HG02588 (cell line): ENCODE data around the gene APOL4.
"Not testable (repeated sequence)": the region's sequence is repeated elsewhere in the genome, so short reads cannot be mapped to it uniquely, and the experiment has no call there.

Source experiments
- ATAC-seq: cut with Tn5 transposase; IDR thresholded peaks from one replicate; pipeline ENCODE4 v1.9.1; 2021; ENCODE audit warnings: mild to moderate bottlenecking, moderate library complexity; ENCODE audit not compliant: unreplicated experiment

APOL4 gene

DNA sequence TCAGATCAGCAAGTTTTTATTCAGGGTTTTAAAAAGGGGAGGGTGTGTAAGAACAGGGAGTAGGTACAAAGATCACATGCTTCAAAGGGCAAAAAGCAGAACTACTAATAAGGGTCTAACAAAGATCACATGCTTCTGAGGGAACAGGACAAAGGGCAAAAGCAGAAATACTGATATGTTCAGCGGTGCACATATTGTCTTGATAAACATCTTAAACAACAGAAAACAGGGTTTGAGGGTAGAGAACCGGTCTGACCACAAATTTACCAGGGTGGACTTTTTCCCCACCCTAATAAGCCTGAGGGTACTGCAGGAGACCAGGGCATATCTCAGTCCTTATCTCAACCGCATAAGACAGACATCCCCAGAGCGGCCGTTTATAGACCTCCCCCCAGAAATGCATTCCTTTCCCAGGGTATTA lies 7.9 kb upstream of the APOL4 start:
- not testable (repeated sequence) for ATAC-seq

DNA sequence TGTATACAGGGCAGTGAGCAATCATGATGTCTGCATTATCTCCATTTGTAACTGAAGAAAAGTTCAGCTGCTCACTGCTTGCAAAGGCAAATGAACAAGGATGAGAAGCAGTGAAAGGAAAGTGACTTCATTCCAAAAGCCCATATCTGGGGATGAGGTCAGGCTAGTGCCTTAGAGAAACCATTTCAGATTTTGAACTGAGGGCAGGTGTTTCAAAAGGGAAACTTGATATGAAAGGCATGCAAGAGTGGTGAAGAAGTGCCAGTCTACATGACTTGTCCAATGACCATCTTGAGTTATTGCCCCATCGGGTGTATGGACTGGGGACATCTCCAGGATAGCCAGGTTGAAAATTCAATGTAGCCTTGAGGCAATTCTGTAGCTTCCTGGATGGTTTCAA lies 7.3 kb upstream of the APOL4 start:
- no peak for ATAC-seq

- ATAC-seq, result no peak
Observed at GRCh38 chr22:36208162-36208765, 6.7 kb upstream of the APOL4 start.

- ATAC-seq, result no peak
Observed at GRCh38 chr22:36206255-36206654, 4.6 kb upstream of the APOL4 start.

- ATAC-seq, result not testable (repeated sequence)
Observed at GRCh38 chr22:36205573-36205972, 4.0 kb upstream of the APOL4 start.

DNA sequence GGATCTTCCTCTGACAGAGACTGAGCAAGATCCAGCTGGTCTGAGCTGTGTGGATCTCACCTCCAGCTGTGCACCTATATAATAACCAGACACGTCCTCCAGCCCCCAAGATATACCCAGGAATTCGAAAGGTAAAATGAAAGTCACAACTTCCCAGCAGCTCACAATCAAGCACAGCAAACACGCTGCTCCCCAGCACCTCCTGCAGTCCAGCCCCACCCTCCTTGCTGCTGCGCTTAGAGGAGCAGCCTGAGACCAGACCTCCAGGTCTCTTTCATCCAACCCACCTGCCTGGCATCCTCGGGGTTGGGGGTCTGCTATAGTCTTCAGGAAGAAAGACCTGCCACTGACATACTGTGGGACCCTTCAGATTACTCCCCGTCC lies 3.0 kb upstream of the APOL4 start:
- ATAC-seq, result no peak

DNA sequence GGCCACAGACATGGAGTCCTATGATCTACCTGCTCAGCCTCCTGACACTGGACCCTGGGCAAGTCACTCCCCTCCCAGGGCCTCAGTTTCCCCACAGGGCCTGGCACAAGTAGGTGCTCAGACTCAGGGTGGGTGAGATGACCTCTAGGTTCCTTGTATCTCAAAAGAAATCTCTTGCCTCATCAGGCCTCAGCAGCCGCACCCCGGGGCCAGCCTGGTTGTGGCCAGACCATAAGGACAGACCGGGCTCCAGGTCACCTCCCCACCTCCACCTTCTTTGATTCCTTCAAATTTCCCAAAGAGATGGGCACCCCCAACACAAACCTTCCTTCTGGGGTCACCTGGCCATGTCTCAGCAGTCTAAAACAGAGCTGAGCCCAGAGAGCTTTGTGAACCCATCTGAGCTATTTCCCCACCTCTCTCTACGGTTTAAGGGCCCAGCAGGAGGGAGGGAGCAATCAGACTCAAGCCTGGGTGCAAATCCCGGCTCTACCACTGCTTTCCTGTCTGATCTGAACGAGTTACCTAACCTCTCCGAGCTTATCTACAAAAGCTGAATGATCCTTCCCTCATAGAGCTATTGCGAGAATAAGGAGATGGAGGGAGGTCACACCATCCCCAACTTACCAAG lies 2.5 kb upstream of the APOL4 start:
- ATAC-seq, result no peak

DNA sequence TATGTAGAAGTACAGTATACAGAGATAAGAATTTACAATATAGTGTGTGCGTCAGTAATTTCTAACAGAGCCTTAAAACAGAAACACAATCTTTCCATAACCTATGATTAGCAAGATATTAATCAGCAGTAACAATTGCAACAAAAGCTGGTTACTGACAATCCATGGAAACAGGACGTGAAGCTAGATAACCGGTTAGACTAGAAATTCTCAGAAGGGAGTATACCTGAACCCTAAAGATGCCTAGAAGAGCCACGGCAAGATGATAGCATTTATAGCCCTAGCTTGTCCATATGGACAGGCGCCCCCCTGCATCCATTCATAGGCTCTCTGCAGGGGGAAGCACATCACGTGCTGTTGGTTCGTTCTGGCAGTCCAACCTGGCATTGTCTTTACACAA lies 1.8 kb upstream of the APOL4 start:
- ATAC-seq, result not testable (repeated sequence)

GRCh38 chr22:36202906-36203305 lies 1.3 kb upstream of the APOL4 start:
- ATAC-seq, result not testable (repeated sequence)

- not testable (repeated sequence) for ATAC-seq
Observed at GRCh38 chr22:36201025-36201424, 584 bp downstream of the APOL4 start.

- ATAC-seq, result no peak
Observed at GRCh38 chr22:36199001-36199551, 2.5 kb downstream of the APOL4 start.

GRCh38 chr22:36198536-36198935 lies 3.1 kb downstream of the APOL4 start:
- no peak for ATAC-seq

DNA sequence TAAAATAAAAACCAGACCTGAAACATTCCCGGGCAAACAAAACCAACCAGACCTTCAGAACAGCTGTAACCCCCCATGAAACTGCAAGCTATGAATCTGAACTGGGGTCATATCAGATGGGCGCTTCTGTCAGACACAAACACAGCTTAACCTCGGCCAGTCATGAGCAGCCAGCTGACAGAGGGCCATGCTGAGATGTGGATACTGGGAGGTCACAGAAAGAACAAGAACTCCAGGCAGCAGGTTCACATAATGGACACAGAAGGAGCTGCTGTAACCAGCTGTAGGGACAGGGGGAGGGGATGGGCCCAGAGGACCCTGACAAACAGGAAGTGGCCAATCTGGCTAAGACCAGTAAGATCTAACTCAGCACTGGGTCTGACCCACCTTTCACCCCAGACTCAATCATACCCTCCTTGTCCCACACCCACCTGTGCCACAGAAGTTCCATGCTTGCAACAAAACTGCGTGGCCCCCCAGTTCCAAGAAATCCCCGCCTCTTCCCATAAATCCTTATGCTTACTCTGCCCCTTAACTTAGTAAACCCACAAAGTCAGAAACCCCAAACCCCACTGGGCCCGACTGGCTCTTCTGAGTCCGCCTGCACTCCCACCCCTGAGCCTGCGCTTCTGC lies 4.0 kb downstream of the APOL4 start:
- ATAC-seq, result no peak

GRCh38 chr22:36197065-36197440 lies 4.6 kb downstream of the APOL4 start:
- no peak for ATAC-seq

DNA sequence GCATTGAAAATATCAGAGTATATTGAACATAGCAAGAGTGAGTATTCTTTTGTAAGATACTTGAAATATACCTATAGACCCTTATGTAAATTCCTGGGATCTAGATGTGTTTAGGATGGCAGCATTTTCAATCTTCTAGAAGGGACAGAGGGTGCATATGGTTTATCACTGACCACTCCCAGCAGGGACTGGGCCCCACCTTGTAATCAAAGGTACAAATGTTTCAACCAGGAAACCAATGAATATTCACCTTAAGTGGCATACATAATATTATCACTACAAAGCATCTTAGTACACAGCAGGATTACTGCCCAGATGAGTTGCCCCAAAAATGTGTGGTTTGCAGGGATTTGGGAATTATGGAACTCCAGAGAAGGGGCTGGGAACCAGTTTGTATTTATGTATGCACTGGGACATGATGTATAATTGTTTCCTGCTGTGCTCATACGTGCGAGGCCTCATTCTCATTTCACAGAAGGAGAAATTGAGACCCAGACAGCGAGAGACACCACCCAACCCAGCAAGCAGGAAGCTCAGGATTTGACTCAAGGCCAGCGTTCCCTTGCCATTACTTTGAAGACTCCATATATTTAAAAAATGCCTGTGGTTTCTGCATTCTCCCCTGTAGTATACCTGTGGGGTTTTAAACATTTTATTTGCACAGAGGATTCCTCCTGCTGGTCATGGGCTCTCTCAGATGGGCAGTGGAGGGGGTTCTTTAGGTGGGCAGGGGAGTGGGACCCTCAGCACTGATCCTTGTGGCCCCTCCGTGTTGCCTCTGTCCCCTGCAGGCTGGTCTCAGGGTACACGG lies 5.2 kb downstream of the APOL4 start:
- ATAC-seq, result no peak

DNA sequence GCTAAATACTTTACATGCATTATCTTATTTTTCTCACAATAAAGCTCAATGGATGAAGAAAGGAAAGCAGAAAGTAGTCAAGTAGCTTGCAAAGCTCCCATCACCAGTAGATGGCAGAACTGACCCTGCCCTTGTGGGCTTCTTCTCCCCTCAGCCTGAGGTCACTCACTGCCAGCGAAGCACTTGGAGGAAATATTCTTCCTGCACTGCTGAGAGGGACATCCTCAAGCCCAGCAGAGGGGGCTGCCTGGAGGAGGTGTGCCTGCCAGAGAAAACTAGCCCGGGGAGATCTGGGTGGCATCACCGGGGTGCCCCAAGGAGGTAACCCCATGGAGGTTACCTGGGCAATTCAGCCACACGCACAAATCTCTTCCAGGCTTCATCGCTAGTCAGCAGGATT lies 6.6 kb downstream of the APOL4 start:
- ATAC-seq, result no peak

GRCh38 chr22:36194385-36194784 lies 7.2 kb downstream of the APOL4 start:
- ATAC-seq, result no peak

GRCh38 chr22:36193577-36193976 lies 8.0 kb downstream of the APOL4 start:
- no peak for ATAC-seq

GRCh38 chr22:36193171-36193570 lies 8.4 kb downstream of the APOL4 start:
- no peak for ATAC-seq

GRCh38 chr22:36192542-36192941 lies 9.1 kb downstream of the APOL4 start:
- no peak for ATAC-seq

DNA sequence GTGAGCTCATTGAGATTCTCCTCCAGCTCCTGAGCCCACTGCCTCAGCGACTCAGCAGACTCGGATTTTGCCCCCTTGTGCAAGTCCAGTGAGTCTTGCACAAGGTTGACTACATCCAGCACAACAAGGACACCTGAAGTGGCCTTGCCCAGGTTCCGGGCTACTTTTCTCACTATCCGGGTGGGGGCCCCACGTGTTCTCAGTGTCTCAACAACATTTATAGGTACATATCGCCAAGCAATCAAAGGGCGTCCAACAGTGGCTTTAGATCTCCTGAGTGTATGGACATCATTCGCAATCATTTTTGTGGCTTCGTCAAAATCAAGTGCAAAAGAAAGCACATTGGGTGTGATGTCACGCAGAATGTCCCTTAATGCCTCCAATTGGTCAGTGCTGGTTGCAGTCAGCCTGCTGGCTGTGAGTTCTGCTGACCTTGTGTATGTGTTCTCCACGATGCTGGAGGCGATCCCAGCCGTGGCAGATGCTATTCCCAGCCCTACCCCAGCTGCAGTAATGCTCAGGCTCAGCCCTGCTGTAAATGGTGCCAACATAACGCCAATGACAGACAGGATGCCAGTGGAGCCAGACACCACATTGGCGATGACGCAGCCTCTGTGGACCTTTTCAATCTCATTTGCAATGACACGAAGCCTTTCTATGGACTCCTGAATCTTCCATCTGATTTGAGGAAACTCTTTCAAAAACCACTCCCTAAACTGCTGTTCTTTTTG lies 10.3 kb downstream of the APOL4 start:
- ATAC-seq, result no peak
